K562 (cell line): Measurements from ENCODE around the gene ARHGEF16. TPM values are rescaled to one million over a fixed set of nuclear protein-coding genes. Genes with fewer than 3 reads are reported as not detected.

Source experiments
- ATAC-seq: fragments of 200-7000 bp; cut with Tn5 transposase; 3 replicates; pipeline ENCODE4 v1.9.1; 2020; ENCODE audit warnings: moderate library complexity
- BruUV-seq: library from RNA; stranded (reverse); fragments of 400-500 nt; replicated peaks from 2 replicates; lab custom pipeline; 2021; lab: Mats Ljungman, UMichigan
- CTCF ChIA-PET: fragments of 300-600 bp; formaldehyde crosslinking; extraction: SDS; loops from one replicate; lab custom pipeline; 2021; ENCODE audit warnings: low intra/inter-chr PET ratio; lab: Yijun Ruan, JAX
- POLR2A ChIA-PET: fragments of 300-600, 350-650 bp; sonication (Branson Sonifier 250); formaldehyde crosslinking; extraction: SDS; loops from one replicate; lab custom pipeline; 2021; ENCODE audit warnings: antibody characterized with exemption, inconsistent platforms; lab: Yijun Ruan, JAX
- DNase-seq, 4 experiments: peaks; one replicate each; pipeline versions ENCODE4 v3.0.0 to v3.0.0-alpha.2; 2011 to 2018; ENCODE audit warnings: low spot score in 3 of 4, mixed read lengths in 3 of 4; ENCODE audit errors: extremely low read depth in 1 of 4
- FAIRE-seq: peaks from 2 replicates; lab custom pipeline; 2011; peaks lifted over from hg19 to GRCh38; lab: Jason Lieb, UNC
- H2AFZ ChIP-seq: 2 replicates; pipeline ENCODE4 v1.6.0; 2011; ENCODE audit warnings: low read depth, low read length, control low read depth, inconsistent platforms
- H3K27ac ChIP-seq: fragments of 200-600 bp; 3 replicates; pipeline ENCODE4 v1.8.0; 2011; ENCODE audit warnings: low read depth, mild to moderate bottlenecking, control low read depth, inconsistent platforms, low read length, moderate library complexity, mixed read lengths; ENCODE audit errors: extremely low read depth
- H3K27me3 ChIP-seq, 2 experiments: fragments of 300-600 bp in 1 of 2; 2 replicates in 1 of 2; 3 replicates in 1 of 2; pipeline versions ENCODE4 v1.6.0 to v1.8.0; 2011; ENCODE audit warnings: inconsistent platforms in 2 of 2, low read length in 2 of 2, mild to moderate bottlenecking in 1 of 2, mixed read lengths in 1 of 2, moderate library complexity in 1 of 2; ENCODE audit not compliant: control insufficient read depth in 2 of 2, insufficient read depth in 2 of 2
- H3K36me3 ChIP-seq: fragments of 300-600 bp; 3 replicates; pipeline ENCODE4 v1.8.0; 2011; ENCODE audit warnings: mild to moderate bottlenecking, low read length, inconsistent platforms; ENCODE audit not compliant: control insufficient read depth, insufficient read depth
- H3K4me1 ChIP-seq, 2 experiments: fragments of 200-600 bp in 1 of 2; replicated peaks in 1 of 2; 2 replicates in 1 of 2; 3 replicates in 1 of 2; pipeline versions ENCODE4 v1.5.1 to v1.8.0; 2011; ENCODE audit warnings: inconsistent platforms in 2 of 2, low read length in 2 of 2, mild to moderate bottlenecking in 1 of 2, mixed read lengths in 1 of 2, moderate library complexity in 1 of 2; ENCODE audit not compliant: control insufficient read depth in 2 of 2, insufficient read depth in 2 of 2
- H3K4me2 ChIP-seq: 2 replicates; pipeline ENCODE4 v1.6.1; 2011; ENCODE audit warnings: low read length, control low read depth, inconsistent platforms, mixed read lengths; ENCODE audit not compliant: insufficient read depth
- H3K4me3 ChIP-seq: fragments of 200-600 bp; sonication (generic), shearing (Covaris generic); 2 replicates; pipeline ENCODE4 v1.5.1; 2016; ENCODE audit warnings: control low read depth, inconsistent platforms
- H3K79me2 ChIP-seq: fragments of 200-600 bp; 3 replicates; pipeline ENCODE4 v1.8.0; 2011; ENCODE audit warnings: low read length, inconsistent platforms; ENCODE audit not compliant: control insufficient read depth, insufficient read depth
- H3K9ac ChIP-seq, 2 experiments: 2 replicates each; pipeline versions ENCODE4 v1.6.0 to v1.6.1; 2011; ENCODE audit warnings: low read depth in 2 of 2, low read length in 2 of 2, control low read depth in 1 of 2, inconsistent platforms in 1 of 2, mild to moderate bottlenecking in 1 of 2, mixed read lengths in 1 of 2; ENCODE audit not compliant: insufficient read depth in 1 of 2
- H3K9me1 ChIP-seq: one replicate; pipeline ENCODE4 v1.6.0; 2011; ENCODE audit warnings: inconsistent platforms, mild to moderate bottlenecking, low read length, moderate library complexity; ENCODE audit not compliant: control insufficient read depth, insufficient read depth
- H3K9me3 ChIP-seq: replicated peaks from 2 replicates; pipeline ENCODE4 v1.5.1; 2011; ENCODE audit warnings: low read depth, low read length, inconsistent platforms; ENCODE audit not compliant: control insufficient read depth, insufficient read depth
- H4K20me1 ChIP-seq: replicated peaks from 2 replicates; pipeline ENCODE4 v1.6.1; 2011; ENCODE audit warnings: low read length, inconsistent platforms, mixed read lengths; ENCODE audit not compliant: control insufficient read depth, insufficient read depth
- ASH1L ChIP-seq: fragments of 450-650 bp; IDR thresholded peaks from 2 replicates; pipeline ENCODE4 v1.6.1; 2018; ENCODE audit warnings: borderline replicate concordance, mild to moderate bottlenecking, low read depth; ENCODE audit not compliant: partially characterized antibody
- GATAD2A ChIP-seq: fragments of 450-650 bp; IDR thresholded peaks from 2 replicates; pipeline ENCODE4 v1.6.1; 2017
- ID3 ChIP-seq, 2 experiments: fragments of 250-450 bp in 1 of 2; fragments of 450-650 bp in 1 of 2; sonication (Bioruptor Pico) in 1 of 2; IDR thresholded peaks; 2 replicates each; pipeline versions ENCODE4 v1.6.1 to v1.8.0; 2016 to 2021; ENCODE audit warnings: mild to moderate bottlenecking in 2 of 2, moderate library complexity in 2 of 2, missing compliant biosample characterization in 1 of 2, missing genetic modification characterization in 1 of 2
- PURB ChIP-seq: sonication (generic); formaldehyde crosslinking; IDR thresholded peaks from 2 replicates; pipeline ENCODE4 v1.9.0; 2021; ENCODE audit warnings: low read depth, mild to moderate bottlenecking, missing genetic modification reagents
- SMAD4 ChIP-seq: fragments of 250-450 bp; sonication (Bioruptor Pico); conservative IDR thresholded peaks from 2 replicates; pipeline ENCODE4 v1.8.0; 2021; ENCODE audit warnings: inconsistent platforms, mild to moderate bottlenecking, moderate library complexity
- SREBF2 ChIP-seq: sonication (generic); formaldehyde crosslinking; IDR thresholded peaks from 2 replicates; pipeline ENCODE4 v1.4.0; 2020; ENCODE audit warnings: mild to moderate bottlenecking, missing genetic modification reagents
- TOE1 ChIP-seq, 2 experiments: fragments of 450-650 bp in 1 of 2; sonication (generic) in 1 of 2; formaldehyde crosslinking in 1 of 2; IDR thresholded peaks; 2 replicates each; pipeline versions ENCODE4 v1.7.1 to v1.8.0; 2016 to 2022; ENCODE audit warnings: borderline replicate concordance in 2 of 2, mild to moderate bottlenecking in 2 of 2, antibody characterized with exemption in 1 of 2, inconsistent platforms in 1 of 2, low read depth in 1 of 2, missing genetic modification reagents in 1 of 2, moderate library complexity in 1 of 2
- ZNF239 ChIP-seq: fragments of 250-450 bp; sonication (Bioruptor Pico); IDR thresholded peaks from 2 replicates; pipeline ENCODE4 v1.4.0; 2020; ENCODE audit warnings: mild to moderate bottlenecking
- WGBS: fragments of 100-300 bp; shearing (Covaris generic); methylation state at CpG from one replicate; pipeline ENCODE4 v1.1.6; 2016; ENCODE audit warnings: low coverage, mixed read lengths; ENCODE audit not compliant: insufficient coverage; ENCODE audit errors: missing lambda C conversion rate; 5-methylcytosine and 5-hydroxymethylcytosine counted together
- in situ Hi-C: fragments of 300-500 bp; cut with MboI; formaldehyde crosslinking; loops from 4 replicates; pipeline ENCODE4 v1.15.0; 2018; ENCODE audit warnings: inconsistent platforms, mixed read lengths
- intact Hi-C: fragments of 100-400 bp; cut with micrococcal nuclease; formaldehyde crosslinking; loops from 2 replicates; pipeline ENCODE4 v1.14.2; 2022
- polyA plus RNA-seq, 8 experiments: library from polyadenylated mRNA; depleted of rRNA in 4 of 8; stranded (reverse) in 5 of 8; unstranded in 3 of 8; fragments of >200 nt; fragmentation: Nextera tagmentation in 2 of 8; fragmentation: Illumina TruSeq in 1 of 8; extraction: Ambion mirVana in 2 of 8; extraction: Trizol in 1 of 8; gene quantifications; 2 replicates each; pipeline versions ENCODE4 v1.2.1 to v1.2.3, GENCODE V29; 2011 to 2014; ENCODE audit warnings: inconsistent platforms in 1 of 8, missing spikeins in 1 of 8
- total RNA-seq, 7 experiments: library from RNA; depleted of rRNA in 6 of 7; stranded (reverse); fragments of >200 nt in 6 of 7; fragmentation: Illumina TruSeq in 2 of 7; extraction: Trizol in 2 of 7; gene quantifications; 2 replicates each; pipeline versions ENCODE4 v1.2.1 to v1.2.3, GENCODE V29; 2011 to 2021; ENCODE audit warnings: low replicate concordance in 1 of 7
- TF ChIP-seq, protein P1 (sequence below): sonication (generic); formaldehyde crosslinking; IDR thresholded peaks from 2 replicates; pipeline ENCODE4 v1.8.0; 2022; ENCODE audit warnings: mild to moderate bottlenecking, low read depth, missing genetic modification reagents
- TF ChIP-seq, protein P2 (sequence below): fragments of 250-450 bp; sonication (Bioruptor Pico); IDR thresholded peaks from 2 replicates; pipeline ENCODE4 v1.9.0; 2021; ENCODE audit warnings: mild to moderate bottlenecking, inconsistent platforms
- TF ChIP-seq, protein P3 (sequence below): conservative IDR thresholded peaks from 2 replicates; pipeline ENCODE4 v1.6.1; 2011; ENCODE audit warnings: low read depth, mild to moderate bottlenecking, low read length; ENCODE audit not compliant: control insufficient read depth
- TF ChIP-seq, protein P4 (sequence below): sonication (generic); formaldehyde crosslinking; IDR thresholded peaks from 2 replicates; pipeline ENCODE4 v1.8.1; 2023; ENCODE audit warnings: mild to moderate bottlenecking, missing genetic modification reagents

The ARHGEF16 gene
- total and polyA plus RNA-seq, 9 of the 15 experiments (the other 6 are each of a cell fraction or from before 2014, with no cell fraction given): 0.15 to 1.2 (median 0.49) TPM; not detected in 2

DNA sequence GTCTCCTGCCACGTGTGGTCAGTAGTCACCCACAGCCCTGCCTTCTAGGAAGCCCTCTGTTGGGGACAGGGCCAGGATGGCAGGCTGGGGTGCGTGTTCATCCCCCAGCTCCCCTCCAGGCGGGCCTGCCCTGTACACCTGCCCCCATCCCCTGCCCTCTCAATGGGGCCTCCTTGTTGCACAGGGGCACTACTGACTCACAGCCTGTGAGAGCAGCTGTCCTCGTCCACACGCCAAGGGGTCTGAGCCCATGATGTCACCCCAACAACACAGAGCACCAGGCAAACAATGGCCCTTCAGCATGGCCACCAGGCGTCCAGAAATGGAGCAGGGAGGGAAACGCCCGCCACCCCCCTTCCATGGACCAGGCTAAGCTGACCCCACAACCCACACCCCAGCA lies 64.3 kb downstream of the ARHGEF16 start (continued):
- TF ChIP-seq ASH1L: no peak
- TF ChIP-seq SMAD4 (CRISPR knock-in tag): no peak
- TF ChIP-seq ZNF239 (CRISPR knock-in tag): no peak
- TF ChIP-seq, protein P1, sequence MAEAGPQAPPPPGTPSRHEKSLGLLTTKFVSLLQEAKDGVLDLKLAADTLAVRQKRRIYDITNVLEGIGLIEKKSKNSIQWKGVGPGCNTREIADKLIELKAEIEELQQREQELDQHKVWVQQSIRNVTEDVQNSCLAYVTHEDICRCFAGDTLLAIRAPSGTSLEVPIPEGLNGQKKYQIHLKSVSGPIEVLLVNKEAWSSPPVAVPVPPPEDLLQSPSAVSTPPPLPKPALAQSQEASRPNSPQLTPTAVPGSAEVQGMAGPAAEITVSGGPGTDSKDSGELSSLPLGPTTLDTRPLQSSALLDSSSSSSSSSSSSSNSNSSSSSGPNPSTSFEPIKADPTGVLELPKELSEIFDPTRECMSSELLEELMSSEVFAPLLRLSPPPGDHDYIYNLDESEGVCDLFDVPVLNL: no peak
- TF ChIP-seq TOE1 (IDR thresholded peaks at IDR 0.05; ENCODE audit: borderline replicate concordance): no peak
- TF ChIP-seq TOE1 (CRISPR knock-in tag; IDR thresholded peaks at IDR 0.05; ENCODE audit: borderline replicate concordance, low read depth): no peak
- TF ChIP-seq, all 486 proteins: peak for 0

DNA sequence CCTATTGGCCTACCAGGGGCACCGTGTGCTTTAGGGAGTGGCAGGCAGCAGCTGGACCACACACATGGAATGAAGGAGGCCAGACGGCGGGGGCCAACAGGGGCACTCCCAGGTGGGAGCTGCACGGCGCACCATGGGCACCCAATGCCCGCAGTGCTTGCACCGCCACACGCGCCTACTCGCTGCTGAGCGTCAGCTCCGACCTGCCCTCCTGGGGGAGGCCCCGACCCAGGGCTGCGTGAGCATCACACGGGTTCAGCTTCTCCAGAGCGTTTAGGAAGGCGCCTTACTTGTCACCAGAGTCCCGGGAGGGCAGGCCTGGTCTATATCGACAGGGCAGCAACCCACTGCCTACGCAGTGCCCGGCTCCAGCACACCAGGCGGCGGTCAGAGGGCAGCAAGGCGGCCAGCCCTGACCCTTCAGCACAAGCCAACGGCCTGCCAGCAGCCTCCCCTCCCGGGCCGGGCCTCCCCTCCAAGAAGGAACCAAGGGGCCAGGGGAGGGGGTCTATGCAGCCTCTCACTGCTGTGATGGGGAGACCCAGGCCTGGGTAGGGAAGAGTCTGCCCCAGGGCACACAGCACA lies 64.9 kb downstream of the ARHGEF16 start:
- DNase-seq (no peak), ATAC-seq (no peak), FAIRE-seq (no peak)
- no peak overlapping the region for H3K9ac ChIP-seq
- 3% methylated on average over 26 of the region's 27 CpGs for WGBS
- ChIA-PET POLR2A (interaction anchor here (0.6 to 1.2 kb wide), 3 partner anchors 9 to 91 kb away, joined by 4 to 5 read pairs (median 4); no protein-coding TSS in a partner anchor), CTCF (no interaction called here)
- no TSS peak for BruUV-seq
- peaks cover 8% of the 10 kb centered on the region; the same call in 1 of the 2 replicates for H4K20me1 ChIP-seq
- H3K4me2 ChIP-seq: no peak overlapping the region
- peaks cover 5 to 64% of the 10 kb centered on the region in 2 experiments; a peak in 3 of 5 replicates for H3K27me3 ChIP-seq
- no peaks in the 10 kb centered on the region for H3K9me1 ChIP-seq
- H3K4me3 ChIP-seq: no peak overlapping the region
- H3K27ac ChIP-seq: no peak overlapping the region
- in situ Hi-C loops: no loop called here
- no peaks in the 10 kb centered on the region for H3K36me3 ChIP-seq
- H3K79me2 ChIP-seq: no peaks in the 10 kb centered on the region
- peaks cover 0 to 53% of the 10 kb centered on the region in 2 experiments; a peak in 2 of 5 replicates for H3K4me1 ChIP-seq
- H3K9me3 ChIP-seq: no peaks in the 10 kb centered on the region; the same call in 1 of the 2 replicates
- intact Hi-C loops: no loop called here
- no peak overlapping the region for H2AFZ ChIP-seq
- TF ChIP-seq GATAD2A (no peak), ID3 (CRISPR knock-in tag; IDR thresholded peaks at IDR 0.05) (no peak), ID3 (tag; IDR thresholded peaks at IDR 0.05) (no peak), SREBF2 (CRISPR knock-in tag) (no peak), PURB (CRISPR knock-in tag) (no peak)
- TF ChIP-seq, protein P2, sequence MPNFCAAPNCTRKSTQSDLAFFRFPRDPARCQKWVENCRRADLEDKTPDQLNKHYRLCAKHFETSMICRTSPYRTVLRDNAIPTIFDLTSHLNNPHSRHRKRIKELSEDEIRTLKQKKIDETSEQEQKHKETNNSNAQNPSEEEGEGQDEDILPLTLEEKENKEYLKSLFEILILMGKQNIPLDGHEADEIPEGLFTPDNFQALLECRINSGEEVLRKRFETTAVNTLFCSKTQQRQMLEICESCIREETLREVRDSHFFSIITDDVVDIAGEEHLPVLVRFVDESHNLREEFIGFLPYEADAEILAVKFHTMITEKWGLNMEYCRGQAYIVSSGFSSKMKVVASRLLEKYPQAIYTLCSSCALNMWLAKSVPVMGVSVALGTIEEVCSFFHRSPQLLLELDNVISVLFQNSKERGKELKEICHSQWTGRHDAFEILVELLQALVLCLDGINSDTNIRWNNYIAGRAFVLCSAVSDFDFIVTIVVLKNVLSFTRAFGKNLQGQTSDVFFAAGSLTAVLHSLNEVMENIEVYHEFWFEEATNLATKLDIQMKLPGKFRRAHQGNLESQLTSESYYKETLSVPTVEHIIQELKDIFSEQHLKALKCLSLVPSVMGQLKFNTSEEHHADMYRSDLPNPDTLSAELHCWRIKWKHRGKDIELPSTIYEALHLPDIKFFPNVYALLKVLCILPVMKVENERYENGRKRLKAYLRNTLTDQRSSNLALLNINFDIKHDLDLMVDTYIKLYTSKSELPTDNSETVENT (CRISPR knock-in tag): no peak
- TF ChIP-seq, protein P3, sequence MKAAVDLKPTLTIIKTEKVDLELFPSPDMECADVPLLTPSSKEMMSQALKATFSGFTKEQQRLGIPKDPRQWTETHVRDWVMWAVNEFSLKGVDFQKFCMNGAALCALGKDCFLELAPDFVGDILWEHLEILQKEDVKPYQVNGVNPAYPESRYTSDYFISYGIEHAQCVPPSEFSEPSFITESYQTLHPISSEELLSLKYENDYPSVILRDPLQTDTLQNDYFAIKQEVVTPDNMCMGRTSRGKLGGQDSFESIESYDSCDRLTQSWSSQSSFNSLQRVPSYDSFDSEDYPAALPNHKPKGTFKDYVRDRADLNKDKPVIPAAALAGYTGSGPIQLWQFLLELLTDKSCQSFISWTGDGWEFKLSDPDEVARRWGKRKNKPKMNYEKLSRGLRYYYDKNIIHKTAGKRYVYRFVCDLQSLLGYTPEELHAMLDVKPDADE: no peak
- TF ChIP-seq, protein P4, sequence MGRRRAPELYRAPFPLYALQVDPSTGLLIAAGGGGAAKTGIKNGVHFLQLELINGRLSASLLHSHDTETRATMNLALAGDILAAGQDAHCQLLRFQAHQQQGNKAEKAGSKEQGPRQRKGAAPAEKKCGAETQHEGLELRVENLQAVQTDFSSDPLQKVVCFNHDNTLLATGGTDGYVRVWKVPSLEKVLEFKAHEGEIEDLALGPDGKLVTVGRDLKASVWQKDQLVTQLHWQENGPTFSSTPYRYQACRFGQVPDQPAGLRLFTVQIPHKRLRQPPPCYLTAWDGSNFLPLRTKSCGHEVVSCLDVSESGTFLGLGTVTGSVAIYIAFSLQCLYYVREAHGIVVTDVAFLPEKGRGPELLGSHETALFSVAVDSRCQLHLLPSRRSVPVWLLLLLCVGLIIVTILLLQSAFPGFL (CRISPR knock-in tag): no peak
